CD4-positive, alpha-beta T cell treated with Interleukin-15 for 1 hour (primary cell): ENCODE measurements around the gene FGFRL1.

Experiments used
- DNase-seq: peaks from one replicate; pipeline ENCODE4 v3.0.0-alpha.2; 2020

Gene FGFRL1

DNA sequence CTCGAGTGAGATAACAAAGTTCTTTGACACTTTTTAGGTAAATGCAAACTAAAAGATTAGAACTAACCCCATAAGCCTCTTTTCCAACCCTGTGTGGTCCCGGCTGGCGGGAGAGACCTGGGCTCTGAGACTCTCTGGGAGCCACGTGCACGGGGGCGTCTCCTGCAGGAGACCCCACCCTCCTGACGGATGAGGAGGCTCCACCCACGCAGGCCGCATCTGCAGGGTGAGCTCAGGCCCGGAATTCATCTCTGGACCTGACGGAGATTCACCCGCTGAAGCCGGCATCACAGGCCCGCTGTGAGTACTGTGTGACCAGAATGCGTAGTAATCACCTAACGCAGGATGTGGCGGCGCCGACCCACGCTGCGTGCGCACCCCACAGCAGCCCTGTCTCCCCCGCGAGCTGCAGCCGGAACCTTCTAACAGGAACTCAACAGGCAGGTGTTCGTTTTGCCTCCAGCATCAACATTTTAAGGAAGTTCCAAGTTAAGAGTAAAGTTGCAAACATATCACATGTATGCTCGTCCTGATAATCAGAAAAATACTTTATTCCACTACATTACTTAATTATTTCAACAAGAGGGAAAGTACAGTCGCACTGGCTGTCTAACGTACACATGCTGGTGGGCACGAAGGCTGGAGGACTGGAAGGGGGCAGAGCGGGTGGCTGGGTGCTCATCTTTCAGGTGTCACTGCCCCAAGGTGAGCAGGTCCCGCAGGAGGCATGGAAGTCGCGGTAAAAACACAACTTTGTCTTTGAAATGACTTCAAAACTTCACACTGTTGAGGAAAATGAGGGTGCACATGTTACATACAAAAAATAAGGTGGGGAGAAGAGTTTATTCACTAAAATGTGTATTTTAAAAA lies 44.5 kb downstream of the FGFRL1 start:
- peak; percentile 90 for DNase-seq

- DNase-seq, result no peak
Observed at GRCh38 chr4:1056671-1057402, 45.4 kb downstream of the FGFRL1 start.

DNA sequence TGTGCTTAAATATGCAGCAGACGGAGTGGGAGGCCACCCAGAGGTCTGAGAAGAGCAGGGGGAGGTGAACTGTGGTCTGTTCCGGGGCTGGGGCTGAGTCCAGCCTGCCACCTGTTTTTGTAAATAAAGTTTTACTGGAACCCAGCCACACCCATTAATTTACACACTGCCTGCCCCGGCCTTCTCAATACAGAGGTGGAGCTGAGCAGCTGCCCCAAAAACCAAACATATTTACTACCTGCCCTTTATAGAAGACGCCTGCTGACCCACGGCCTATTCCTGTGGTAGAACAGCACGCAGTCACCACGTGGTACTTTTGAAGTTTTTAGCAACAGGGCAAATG lies 45.9 kb downstream of the FGFRL1 start:
- DNase-seq, result no peak

DNA sequence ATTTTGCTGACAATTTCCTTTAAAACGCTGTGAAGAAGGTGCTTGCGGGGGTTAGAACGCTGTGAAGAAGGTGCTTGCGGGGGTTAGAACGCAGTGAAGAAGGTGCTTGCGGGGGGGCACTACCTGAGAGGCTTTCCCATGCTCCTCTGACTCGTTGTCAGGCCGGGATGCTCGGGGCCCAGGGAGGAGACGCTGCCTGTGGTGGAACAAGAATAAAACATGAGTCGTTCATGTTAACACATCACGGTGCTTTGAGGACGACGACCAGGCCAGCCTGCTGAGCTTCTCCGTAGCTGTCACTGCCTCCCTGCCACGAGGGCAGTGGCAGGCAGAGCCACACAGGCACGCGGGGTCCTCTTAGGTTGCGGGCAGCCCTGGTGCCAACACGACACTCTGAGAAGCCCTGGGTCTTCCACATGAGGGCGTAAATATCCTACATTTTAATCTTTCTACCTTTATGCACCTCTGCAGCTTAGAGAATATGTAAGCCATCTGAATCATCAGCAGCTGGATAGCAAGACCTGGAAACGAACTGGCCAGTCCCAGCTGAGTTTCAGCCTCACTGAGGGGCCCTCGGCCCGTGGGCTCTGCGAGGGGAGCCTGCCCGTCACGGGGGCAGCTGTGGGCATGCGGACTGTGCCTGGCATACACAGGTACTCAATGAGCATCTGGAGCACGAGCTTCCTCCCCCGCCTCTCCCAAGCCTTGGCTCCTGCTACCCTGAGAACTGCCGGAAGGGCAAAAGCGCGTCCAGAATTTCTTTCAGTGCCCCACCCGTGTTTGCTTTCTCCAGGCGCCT lies 47.0 kb downstream of the FGFRL1 start:
- no peak for DNase-seq

GRCh38 chr4:1058997-1059665 lies 47.7 kb downstream of the FGFRL1 start:
- DNase-seq, result no peak

GRCh38 chr4:1060121-1060520 lies 48.7 kb downstream of the FGFRL1 start:
- DNase-seq, result no peak

GRCh38 chr4:1060621-1061020 lies 49.2 kb downstream of the FGFRL1 start:
- no peak for DNase-seq

DNA sequence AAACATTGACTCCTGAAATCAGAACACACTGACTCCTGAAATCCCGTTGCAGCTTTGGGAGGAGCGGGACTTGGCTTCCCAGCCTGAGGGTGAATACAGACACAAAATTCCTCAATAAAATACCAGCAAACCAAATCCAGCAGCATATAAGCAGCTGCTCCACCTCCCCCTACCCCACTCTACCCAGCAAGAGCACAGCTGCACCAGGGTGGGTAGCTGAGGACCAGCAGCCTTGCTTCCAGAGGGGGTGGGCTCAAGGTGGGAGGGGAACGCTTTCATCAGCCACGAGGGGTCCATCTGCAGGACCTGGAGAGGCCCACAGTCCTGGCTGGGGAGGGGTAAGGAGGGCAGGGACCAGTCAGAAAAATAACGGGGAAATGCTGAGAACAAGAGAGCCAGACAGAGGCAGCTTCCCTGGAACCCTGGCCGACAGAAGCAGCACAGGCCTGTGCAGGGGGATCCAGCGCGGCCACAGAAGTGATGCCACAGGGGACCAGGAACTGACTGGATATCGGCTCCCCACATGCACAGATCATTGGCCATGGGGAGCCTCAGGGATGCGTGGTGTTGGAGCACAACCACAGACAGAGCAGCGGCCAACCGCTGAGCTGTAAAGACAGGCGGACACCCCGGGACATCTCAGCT lies 49.8 kb downstream of the FGFRL1 start:
- DNase-seq, result no peak

- DNase-seq, result no peak
Observed at GRCh38 chr4:1061760-1062159, 50.3 kb downstream of the FGFRL1 start.

GRCh38 chr4:1062419-1062818 lies 51.0 kb downstream of the FGFRL1 start:
- no peak for DNase-seq

- no peak for DNase-seq
Observed at GRCh38 chr4:1065732-1066131, 54.3 kb downstream of the FGFRL1 start.

DNA sequence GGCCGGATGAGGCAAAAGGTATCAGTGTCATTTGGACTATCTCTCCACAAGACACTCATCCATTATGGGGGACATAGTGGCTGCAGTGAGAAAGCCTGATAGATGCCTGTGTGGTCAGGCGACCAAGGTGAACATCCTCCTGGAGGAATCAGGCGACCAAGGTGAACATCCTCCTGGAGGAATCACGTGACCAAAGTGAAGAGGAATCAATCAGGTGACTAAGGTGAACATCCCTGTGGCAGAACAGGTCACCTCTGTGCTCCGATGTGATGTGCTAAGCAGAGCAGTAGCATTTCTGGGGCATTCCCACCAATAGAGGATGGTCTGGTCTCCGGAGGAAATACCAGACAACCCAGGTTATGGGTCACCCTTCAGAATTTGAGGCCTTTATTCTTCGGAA lies 58.0 kb downstream of the FGFRL1 start:
- no peak for DNase-seq

GRCh38 chr4:1072830-1073446 lies 61.5 kb downstream of the FGFRL1 start:
- DNase-seq, result peak; percentile 51

GRCh38 chr4:1074077-1074476 lies 62.7 kb downstream of the FGFRL1 start:
- no peak for DNase-seq

DNA sequence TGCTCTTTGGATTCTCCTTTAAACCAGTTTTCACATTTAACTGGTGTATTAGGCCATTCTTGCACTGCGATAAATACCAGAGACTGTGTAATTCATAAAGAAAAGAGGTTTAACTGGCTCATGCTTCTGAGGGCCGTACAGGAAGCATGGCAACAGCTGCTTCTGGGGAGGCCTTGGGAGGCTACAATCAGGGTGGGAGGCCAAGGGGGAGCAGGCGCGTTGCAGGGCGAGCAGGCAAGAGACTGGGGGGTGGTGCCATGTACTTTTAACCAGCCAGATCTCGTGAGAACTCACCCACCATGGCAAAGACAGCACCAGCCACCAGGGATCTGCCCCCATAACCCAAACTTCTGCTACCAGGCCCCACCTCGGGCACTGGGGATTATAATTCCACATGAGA lies 63.8 kb downstream of the FGFRL1 start:
- no peak for DNase-seq

- no peak for DNase-seq
Observed at GRCh38 chr4:1075809-1076699, 64.6 kb downstream of the FGFRL1 start.
